ENCODE results near the gene AUTS2. TPM values are rescaled to one million over a fixed set of nuclear protein-coding genes. Genes with fewer than 3 reads are reported as not detected.

The AUTS2 gene
- total and polyA plus RNA-seq, 9 of the 15 experiments (the other 6 are each of a cell fraction or from before 2014, with no cell fraction given), result 0.58 TPM; not detected in 8

DNA sequence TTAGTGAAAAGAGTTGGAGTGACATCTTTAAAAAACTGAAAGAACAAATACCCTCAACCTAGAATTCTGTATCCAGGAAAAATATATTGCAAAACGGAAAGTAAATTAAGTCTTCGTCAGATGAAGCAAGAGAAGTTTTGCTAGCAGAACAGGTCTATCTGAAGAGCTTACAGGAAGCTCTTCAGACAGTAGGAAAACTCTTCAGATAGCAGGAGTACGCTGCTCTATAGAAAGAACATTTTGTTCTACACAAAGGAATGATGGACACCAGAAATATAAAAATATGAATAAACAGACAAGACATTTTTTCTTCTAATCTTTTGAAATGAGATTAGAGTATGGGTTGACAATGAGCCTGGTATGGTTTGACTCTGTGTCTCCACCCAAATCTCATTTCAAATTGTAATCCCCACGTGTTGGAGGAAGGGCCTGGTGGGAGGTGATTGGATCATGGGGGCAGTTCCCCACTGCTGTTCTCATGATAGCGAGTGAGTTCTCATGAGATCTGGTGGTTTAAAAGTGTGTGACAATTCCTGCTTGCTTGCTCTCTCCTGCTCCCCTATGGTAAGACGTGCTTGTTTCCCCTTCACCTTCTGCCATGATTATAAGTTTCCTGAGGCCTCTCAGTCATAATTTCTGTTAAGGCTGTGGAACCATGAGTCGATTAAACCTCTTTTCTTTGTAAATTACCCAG, 567.3 kb downstream of the AUTS2 start:
- POLR2A ChIA-PET, result no interaction called here
- DNase-seq (ENCODE audit: extremely low read depth in 1 of 4, low spot score in 3 of 4) (no peak), ATAC-seq (no peak), FAIRE-seq (no peak)
- no peak for TF ChIP-seq SMARCB1 (IDR thresholded peaks at IDR 0.05; ENCODE audit: insufficient read length, low read depth)
- no peak for TF ChIP-seq MTA1 (IDR thresholded peaks at IDR 0.05; ENCODE audit: borderline replicate concordance)
- TF ChIP-seq TOE1 (IDR thresholded peaks at IDR 0.05; ENCODE audit: borderline replicate concordance), result no peak
- no peak for TF ChIP-seq TOE1 (CRISPR knock-in tag; IDR thresholded peaks at IDR 0.05; ENCODE audit: borderline replicate concordance, low read depth)
- TF ChIP-seq, protein P1, sequence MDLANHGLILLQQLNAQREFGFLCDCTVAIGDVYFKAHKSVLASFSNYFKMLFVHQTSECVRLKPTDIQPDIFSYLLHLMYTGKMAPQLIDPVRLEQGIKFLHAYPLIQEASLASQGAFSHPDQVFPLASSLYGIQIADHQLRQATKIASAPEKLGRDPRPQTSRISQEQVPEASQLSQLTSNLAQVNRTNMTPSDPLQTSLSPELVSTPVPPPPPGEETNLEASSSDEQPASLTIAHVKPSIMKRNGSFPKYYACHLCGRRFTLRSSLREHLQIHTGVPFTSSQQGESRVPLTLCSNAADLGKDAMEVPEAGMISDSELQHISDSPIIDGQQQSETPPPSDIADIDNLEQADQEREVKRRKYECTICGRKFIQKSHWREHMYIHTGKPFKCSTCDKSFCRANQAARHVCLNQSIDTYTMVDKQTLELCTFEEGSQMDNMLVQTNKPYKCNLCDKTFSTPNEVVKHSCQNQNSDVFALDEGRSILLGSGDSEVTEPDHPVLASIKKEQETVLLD (IDR thresholded peaks at IDR 0.05), result no peak
- under 1% methylated on average over 7 of the region's 7 CpGs for WGBS (ENCODE audit: insufficient coverage, low coverage, missing lambda C conversion rate)
- no peak overlapping the region for H3K4me2 ChIP-seq (ENCODE audit: insufficient read depth, low read length)
- H4K20me1 ChIP-seq (replicated peaks; ENCODE audit: control insufficient read depth, insufficient read depth, low read length), result no peaks in the 10 kb centered on the region
- no peak overlapping the region for H3K9ac ChIP-seq (ENCODE audit: insufficient read depth in 1 of 2, low read depth in 2 of 2, low read length in 2 of 2)
- no peaks in the 10 kb centered on the region for H3K9me3 ChIP-seq (replicated peaks; ENCODE audit: control insufficient read depth, insufficient read depth, low read depth, low read length)
- H3K36me3 ChIP-seq (ENCODE audit: control insufficient read depth, insufficient read depth, low read length), result no peaks in the 10 kb centered on the region
- H3K9me1 ChIP-seq (ENCODE audit: control insufficient read depth, insufficient read depth, low read length), result no peaks in the 10 kb centered on the region
- H3K27ac ChIP-seq (ENCODE audit: extremely low read depth, low read depth, low read length), result no peak overlapping the region
- no peak overlapping the region for H2AFZ ChIP-seq (ENCODE audit: low read depth, low read length)
- CTCF ChIA-PET (ENCODE audit: low intra/inter-chr PET ratio), result no interaction called here
- no peak overlapping the region for H3K4me3 ChIP-seq
- intact Hi-C loops (cut with micrococcal nuclease) (no loop called here), in situ Hi-C loops (cut with MboI) (no loop called here)
- no TSS peak for BruUV-seq (replicated peaks)
- H3K4me1 ChIP-seq (replicated peaks in 1 of 2; ENCODE audit: control insufficient read depth in 2 of 2, insufficient read depth in 2 of 2, low read length in 2 of 2), result no peaks in the 10 kb centered on the region
- H3K27me3 ChIP-seq (ENCODE audit: control insufficient read depth in 2 of 2, insufficient read depth in 2 of 2, low read length in 2 of 2), result no peaks in the 10 kb centered on the region
- no peaks in the 10 kb centered on the region for H3K79me2 ChIP-seq (ENCODE audit: control insufficient read depth, insufficient read depth, low read length)
